ENCODE results near the gene DSCAM.

The DSCAM gene

DNA sequence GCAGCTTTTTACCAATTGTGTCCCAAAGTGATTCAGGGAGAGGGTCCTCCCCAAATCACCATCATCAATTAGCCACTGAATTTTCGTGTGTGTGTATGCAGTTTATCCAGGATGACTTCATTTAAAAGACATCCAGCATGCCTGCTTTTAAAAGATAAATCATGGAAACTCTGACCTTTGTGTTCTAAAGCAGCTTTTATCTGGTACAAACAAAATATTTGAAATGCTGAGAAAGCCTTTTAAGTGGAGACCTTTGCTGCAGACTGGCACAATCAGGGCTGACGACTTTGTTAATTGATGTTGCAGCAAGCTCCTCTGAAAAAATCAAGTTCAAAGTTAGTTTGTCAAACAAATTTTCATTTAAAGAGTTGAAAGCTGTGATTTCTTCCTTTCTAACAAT is 875.0 kb downstream of the DSCAM start:
- ATAC-seq (no peak), DNase-seq (no peak)
- Mint-ChIP-seq H3K4me1 (no peaks in the 10 kb centered on the region), H3K9me3 (peaks cover 7 to 8% of the 10 kb centered on the region in 2 donors), H3K27me3 (no peaks in the 10 kb centered on the region), H3K27ac (no peak overlapping the region), H3K4me3 (no peak overlapping the region)

DNA sequence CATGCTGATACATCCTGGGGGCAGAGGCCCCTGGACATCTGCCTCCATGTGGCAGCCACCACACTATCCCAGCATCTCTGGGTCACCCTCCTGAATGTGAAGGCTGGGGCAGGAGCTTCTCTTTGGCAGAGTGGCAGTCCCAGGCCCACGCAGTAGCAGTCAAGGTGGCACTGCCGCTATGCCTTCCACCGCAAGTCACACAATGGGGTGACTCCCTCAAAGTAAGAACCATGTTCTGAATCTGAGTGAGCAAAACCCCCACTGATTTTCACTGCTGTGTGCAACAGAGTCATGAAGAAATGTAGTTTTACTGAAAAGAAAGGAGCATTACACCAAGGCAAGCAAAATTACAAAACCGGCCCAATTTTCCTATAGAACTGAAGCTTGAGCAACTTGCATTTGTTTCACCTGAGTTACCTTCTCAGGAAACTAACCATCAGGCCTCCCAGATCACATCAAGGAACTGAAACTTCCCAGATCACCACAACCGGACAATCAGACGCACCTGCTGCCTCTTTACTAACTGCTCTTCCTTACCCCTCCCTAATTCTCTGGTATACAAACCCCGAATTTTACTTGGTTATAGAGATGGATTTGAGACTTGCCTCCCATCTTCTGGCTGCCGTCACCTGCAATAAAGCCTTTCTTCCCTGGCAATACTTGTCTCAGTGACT is 877.1 kb downstream of the DSCAM start:
- no peak for ATAC-seq

DNA sequence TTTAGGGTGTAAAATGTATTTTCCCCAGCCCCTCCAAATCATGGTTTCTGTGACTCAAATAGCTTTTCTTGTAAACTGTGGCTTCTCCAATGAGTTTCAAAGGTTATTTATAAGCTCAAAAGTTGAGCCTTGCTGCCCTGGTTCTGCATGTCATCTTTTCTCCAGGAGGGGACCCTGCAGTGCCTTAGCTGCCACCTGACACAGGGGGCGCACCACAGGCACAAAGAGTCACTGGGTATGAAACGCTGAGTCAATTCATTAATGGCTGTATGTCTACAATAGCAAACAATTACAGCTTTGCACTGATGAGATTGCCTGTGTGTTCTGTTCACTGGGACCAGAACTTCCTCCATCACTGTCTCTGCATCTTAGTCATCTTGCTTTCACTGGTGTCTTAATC is 878.9 kb downstream of the DSCAM start:
- ATAC-seq: no peak
- Mint-ChIP-seq H3K4me3 (no peak overlapping the region), H3K4me1 (no peaks in the 10 kb centered on the region), H3K9me3 (peaks cover 12 to 18% of the 10 kb centered on the region in 2 donors), H3K27me3 (no peaks in the 10 kb centered on the region), H3K27ac (no peak overlapping the region)
- no peak for DNase-seq

More for the DNA sequence above, 877.1 kb downstream of the DSCAM start:
- no peaks in the 10 kb centered on the region for H3K4me1 Mint-ChIP-seq
- H3K4me3 Mint-ChIP-seq: no peak overlapping the region
- no peak for DNase-seq
- no peak overlapping the region for H3K27ac Mint-ChIP-seq
- H3K9me3 Mint-ChIP-seq: peaks cover 8 to 11% of the 10 kb centered on the region in 2 donors
- H3K27me3 Mint-ChIP-seq: no peaks in the 10 kb centered on the region

DNA sequence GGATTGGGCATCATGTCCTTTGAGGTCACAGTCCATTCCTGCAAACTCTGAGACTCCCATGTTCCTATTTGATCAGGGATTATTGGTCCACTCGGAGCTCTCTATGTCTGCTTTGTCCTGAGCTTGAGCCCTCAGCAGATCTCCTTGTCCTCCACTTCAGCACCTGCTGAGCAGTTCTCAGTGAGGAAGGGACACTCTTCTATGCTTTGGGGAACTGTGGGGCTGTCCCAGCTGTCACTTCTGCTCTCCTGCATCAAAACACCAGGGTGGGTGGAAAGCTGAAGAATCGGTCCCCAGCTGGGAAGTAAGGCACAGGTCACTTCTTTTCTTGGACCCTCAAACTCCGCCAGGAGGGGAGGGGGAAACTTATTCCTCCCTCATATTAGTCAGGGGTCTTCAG is 880.2 kb downstream of the DSCAM start:
- Mint-ChIP-seq H3K27me3 (no peaks in the 10 kb centered on the region), H3K4me3 (no peak overlapping the region), H3K4me1 (no peaks in the 10 kb centered on the region), H3K27ac (no peak overlapping the region), H3K9me3 (peaks cover 21 to 23% of the 10 kb centered on the region in 2 donors)
- DNase-seq (no peak), ATAC-seq (no peak)

DNA sequence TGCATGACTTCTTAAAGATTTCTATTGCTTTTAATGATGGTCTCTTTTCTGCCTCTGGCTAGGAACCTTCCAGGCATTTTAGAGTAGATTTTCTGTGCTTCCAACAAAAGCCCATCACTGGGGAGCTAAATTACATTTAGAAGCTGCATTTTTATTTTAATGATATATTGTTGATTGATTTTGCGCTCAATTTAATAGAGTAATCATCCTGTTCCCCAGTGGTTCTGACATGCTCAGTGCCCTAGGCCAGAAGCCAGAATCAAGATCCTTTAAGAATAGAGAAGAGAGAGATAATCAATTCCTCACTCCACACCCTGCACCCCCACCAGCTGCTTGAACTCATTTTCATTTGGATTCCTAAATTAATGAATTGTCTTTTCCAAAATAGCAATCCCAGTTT is 881.9 kb downstream of the DSCAM start:
- peaks cover 30 to 31% of the 10 kb centered on the region in 2 donors for H3K9me3 Mint-ChIP-seq
- ATAC-seq (no peak), DNase-seq (no peak)
- no peak overlapping the region for H3K27ac Mint-ChIP-seq
- no peaks in the 10 kb centered on the region for H3K27me3 Mint-ChIP-seq
- H3K4me3 Mint-ChIP-seq: no peak overlapping the region
- H3K4me1 Mint-ChIP-seq: no peaks in the 10 kb centered on the region

DNA sequence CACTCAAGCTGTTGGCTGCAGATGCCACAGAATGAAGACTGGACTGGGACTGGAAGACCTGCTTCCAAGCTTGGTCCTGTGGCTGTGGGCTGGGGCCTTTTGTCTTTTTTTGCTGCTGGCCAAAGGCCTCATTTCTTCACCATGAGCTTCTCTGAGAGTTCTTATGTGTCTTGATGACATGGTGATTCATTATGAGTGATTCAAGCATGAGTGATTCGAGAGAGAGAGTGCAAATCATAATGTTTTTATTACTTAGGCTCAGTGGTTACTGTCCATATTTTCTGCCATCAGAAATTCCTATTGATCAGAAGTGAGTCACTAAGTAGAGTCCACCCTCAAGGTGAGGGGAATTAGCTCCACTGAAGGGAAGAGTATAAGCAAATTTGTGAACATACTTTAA is 885.7 kb downstream of the DSCAM start:
- DNase-seq (no peak), ATAC-seq (no peak)
- H3K4me1 Mint-ChIP-seq: no peaks in the 10 kb centered on the region
- no peak overlapping the region for H3K4me3 Mint-ChIP-seq
- H3K9me3 Mint-ChIP-seq: peaks cover 25 to 26% of the 10 kb centered on the region in 2 donors
- no peaks in the 10 kb centered on the region for H3K27me3 Mint-ChIP-seq
- H3K27ac Mint-ChIP-seq: no peak overlapping the region
